HepG2 (cell line): ENCODE data around the gene LENG1. TPM values are rescaled to one million over a fixed set of nuclear protein-coding genes. Genes with fewer than 3 reads are reported as not detected.

Source experiments
- CENPX ChIP-seq: sonication (generic); formaldehyde crosslinking; IDR thresholded peaks from 2 replicates; pipeline ENCODE4 v1.9.0; 2021; ENCODE audit warnings: mild to moderate bottlenecking, missing genetic modification reagents, moderate library complexity
- ERF ChIP-seq: IDR thresholded peaks from 2 replicates; pipeline ENCODE4 v1.6.1; 2018; ENCODE audit warnings: missing biosample characterization, missing genetic modification reagents
- FOXK2 ChIP-seq: fragments of 450-650 bp; IDR thresholded peaks from 2 replicates; pipeline ENCODE4 v1.6.1; 2016
- GTF3A ChIP-seq: sonication (generic); formaldehyde crosslinking; conservative IDR thresholded peaks from 2 replicates; pipeline ENCODE4 v1.4.0; 2020; ENCODE audit warnings: mild to moderate bottlenecking, missing genetic modification reagents
- HNRNPK ChIP-seq: fragments of 200-400 bp; formaldehyde crosslinking; IDR thresholded peaks from 2 replicates; pipeline ENCODE4 v1.6.1; 2018; ENCODE audit warnings: low read length, low read depth, moderate library complexity, mild to moderate bottlenecking; ENCODE audit not compliant: poor library complexity, severe bottlenecking
- NFATC3 ChIP-seq: sonication (generic); formaldehyde crosslinking; IDR thresholded peaks from 2 replicates; pipeline ENCODE4 v1.5.1; 2020; ENCODE audit warnings: mild to moderate bottlenecking, missing genetic modification reagents
- PITX1 ChIP-seq: sonication (generic); formaldehyde crosslinking; IDR thresholded peaks from 2 replicates; pipeline ENCODE4 v1.5.1; 2020; ENCODE audit warnings: mild to moderate bottlenecking, missing genetic modification reagents
- SALL1 ChIP-seq: sonication (generic); formaldehyde crosslinking; IDR thresholded peaks from 2 replicates; pipeline ENCODE4 v1.8.0; 2022; ENCODE audit warnings: mild to moderate bottlenecking, missing genetic modification reagents
- SPEN ChIP-seq: sonication (generic); formaldehyde crosslinking; IDR thresholded peaks from 2 replicates; pipeline ENCODE4 v1.5.1; 2020; ENCODE audit warnings: low read depth, mild to moderate bottlenecking, missing genetic modification reagents
- SRSF4 ChIP-seq: fragments of 200-400 bp; formaldehyde crosslinking; IDR thresholded peaks from one replicate; pipeline ENCODE4 v1.6.1; 2018; ENCODE audit warnings: mild to moderate bottlenecking, low read depth, low read length, moderate library complexity; ENCODE audit not compliant: poor library complexity, severe bottlenecking
- ZNF121 ChIP-seq: sonication (generic); formaldehyde crosslinking; IDR thresholded peaks from 2 replicates; pipeline ENCODE4 v1.5.0; 2020; ENCODE audit warnings: mild to moderate bottlenecking, missing genetic modification reagents
- ZNF570 ChIP-seq: sonication (generic); formaldehyde crosslinking; IDR thresholded peaks from 2 replicates; pipeline ENCODE4 v1.4.0; 2020; ENCODE audit warnings: mild to moderate bottlenecking, missing genetic modification reagents, borderline replicate concordance
- ZNF678 ChIP-seq: sonication (generic); formaldehyde crosslinking; IDR thresholded peaks from 2 replicates; pipeline ENCODE4 v1.4.0; 2020; ENCODE audit warnings: mild to moderate bottlenecking, missing genetic modification reagents
- polyA plus RNA-seq, 8 experiments: library from polyadenylated mRNA; depleted of rRNA in 3 of 8; stranded (reverse) in 7 of 8; unstranded in 1 of 8; fragments of >200 nt; fragmentation: Illumina TruSeq in 4 of 8; extraction: Trizol in 4 of 8; gene quantifications; 2 replicates each; pipeline versions ENCODE4 v1.2.1 to v1.2.3, GENCODE V29; 2011 to 2016; ENCODE audit warnings: low read depth in 4 of 8, missing spikeins in 1 of 8, mixed read lengths in 1 of 8; ENCODE audit not compliant: insufficient read depth in 1 of 8
- total RNA-seq, 5 experiments: library from RNA; depleted of rRNA; stranded (reverse); fragments of >200 nt; fragmentation: Illumina TruSeq; extraction: Trizol; gene quantifications; 2 replicates each; pipeline ENCODE4 v1.2.3, GENCODE V29; 2016; ENCODE audit warnings: low read depth in 1 of 5
- TF ChIP-seq, protein P1 (sequence below): sonication (generic); formaldehyde crosslinking; IDR thresholded peaks from 2 replicates; pipeline ENCODE4 v1.5.0; 2020; ENCODE audit warnings: mild to moderate bottlenecking, missing genetic modification reagents, borderline replicate concordance
- TF ChIP-seq, protein P2 (sequence below): conservative IDR thresholded peaks from 2 replicates; pipeline ENCODE4 v1.6.1; 2018; ENCODE audit warnings: missing genetic modification reagents
- TF ChIP-seq, protein P3 (sequence below): sonication (generic); formaldehyde crosslinking; conservative IDR thresholded peaks from 2 replicates; pipeline ENCODE4 v1.8.0; 2022; ENCODE audit warnings: missing genetic modification reagents
- TF ChIP-seq, protein P4 (sequence below): sonication (generic); formaldehyde crosslinking; IDR thresholded peaks from 2 replicates; pipeline ENCODE4 v1.5.0; 2020; ENCODE audit warnings: mild to moderate bottlenecking, missing genetic modification reagents
- TF ChIP-seq, protein P5 (sequence below): sonication (generic); formaldehyde crosslinking; IDR thresholded peaks from 2 replicates; pipeline ENCODE4 v1.5.0; 2020; ENCODE audit warnings: missing genetic modification reagents
- TF ChIP-seq, protein P6 (sequence below): sonication (generic); formaldehyde crosslinking; IDR thresholded peaks from 2 replicates; pipeline ENCODE4 v1.4.0; 2020; ENCODE audit warnings: missing genetic modification reagents; ENCODE audit errors: not compliant biosample characterization

Gene LENG1
- total and polyA plus RNA-seq, 2 of the 13 experiments (the other 11 are each of a cell fraction or from before 2014, with no cell fraction given): 1.8 to 3.8 TPM

DNA sequence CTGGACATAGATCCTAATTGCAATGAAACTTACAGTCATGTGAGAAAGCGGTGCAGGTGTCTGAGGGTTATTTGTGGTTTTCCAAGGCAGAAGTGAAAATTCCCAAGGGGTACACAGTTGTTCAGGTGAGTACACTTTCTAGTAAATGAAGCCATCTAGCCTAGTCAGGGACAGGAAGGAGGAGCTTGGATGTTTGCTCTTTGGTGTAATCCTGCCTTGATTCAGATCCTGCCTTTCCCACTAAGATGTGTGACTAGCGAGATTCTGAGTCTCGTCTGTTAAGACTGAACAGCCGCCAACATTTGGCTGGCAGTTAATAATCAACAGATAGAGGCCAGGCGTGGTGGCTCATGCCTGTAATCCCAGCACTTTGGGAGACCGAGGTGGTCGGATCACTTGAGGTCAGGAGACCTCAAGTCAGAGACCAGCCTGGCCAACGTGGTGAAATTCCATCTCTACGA is 43.7 kb upstream of the LENG1 start (continued):
- TF ChIP-seq, protein P1, sequence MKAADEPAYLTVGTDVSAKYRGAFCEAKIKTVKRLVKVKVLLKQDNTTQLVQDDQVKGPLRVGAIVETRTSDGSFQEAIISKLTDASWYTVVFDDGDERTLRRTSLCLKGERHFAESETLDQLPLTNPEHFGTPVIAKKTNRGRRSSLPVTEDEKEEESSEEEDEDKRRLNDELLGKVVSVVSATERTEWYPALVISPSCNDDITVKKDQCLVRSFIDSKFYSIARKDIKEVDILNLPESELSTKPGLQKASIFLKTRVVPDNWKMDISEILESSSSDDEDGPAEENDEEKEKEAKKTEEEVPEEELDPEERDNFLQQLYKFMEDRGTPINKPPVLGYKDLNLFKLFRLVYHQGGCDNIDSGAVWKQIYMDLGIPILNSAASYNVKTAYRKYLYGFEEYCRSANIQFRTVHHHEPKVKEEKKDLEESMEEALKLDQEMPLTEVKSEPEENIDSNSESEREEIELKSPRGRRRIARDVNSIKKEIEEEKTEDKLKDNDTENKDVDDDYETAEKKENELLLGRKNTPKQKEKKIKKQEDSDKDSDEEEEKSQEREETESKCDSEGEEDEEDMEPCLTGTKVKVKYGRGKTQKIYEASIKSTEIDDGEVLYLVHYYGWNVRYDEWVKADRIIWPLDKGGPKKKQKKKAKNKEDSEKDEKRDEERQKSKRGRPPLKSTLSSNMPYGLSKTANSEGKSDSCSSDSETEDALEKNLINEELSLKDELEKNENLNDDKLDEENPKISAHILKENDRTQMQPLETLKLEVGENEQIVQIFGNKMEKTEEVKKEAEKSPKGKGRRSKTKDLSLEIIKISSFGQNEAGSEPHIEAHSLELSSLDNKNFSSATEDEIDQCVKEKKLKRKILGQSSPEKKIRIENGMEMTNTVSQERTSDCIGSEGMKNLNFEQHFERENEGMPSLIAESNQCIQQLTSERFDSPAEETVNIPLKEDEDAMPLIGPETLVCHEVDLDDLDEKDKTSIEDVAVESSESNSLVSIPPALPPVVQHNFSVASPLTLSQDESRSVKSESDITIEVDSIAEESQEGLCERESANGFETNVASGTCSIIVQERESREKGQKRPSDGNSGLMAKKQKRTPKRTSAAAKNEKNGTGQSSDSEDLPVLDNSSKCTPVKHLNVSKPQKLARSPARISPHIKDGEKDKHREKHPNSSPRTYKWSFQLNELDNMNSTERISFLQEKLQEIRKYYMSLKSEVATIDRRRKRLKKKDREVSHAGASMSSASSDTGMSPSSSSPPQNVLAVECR (CRISPR knock-in tag): peak; percentile 48; the same call in 1 of the 2 replicates
- no peak for TF ChIP-seq ZNF121 (CRISPR knock-in tag)
- peak; percentile 63 for TF ChIP-seq PITX1
- TF ChIP-seq, protein P2, sequence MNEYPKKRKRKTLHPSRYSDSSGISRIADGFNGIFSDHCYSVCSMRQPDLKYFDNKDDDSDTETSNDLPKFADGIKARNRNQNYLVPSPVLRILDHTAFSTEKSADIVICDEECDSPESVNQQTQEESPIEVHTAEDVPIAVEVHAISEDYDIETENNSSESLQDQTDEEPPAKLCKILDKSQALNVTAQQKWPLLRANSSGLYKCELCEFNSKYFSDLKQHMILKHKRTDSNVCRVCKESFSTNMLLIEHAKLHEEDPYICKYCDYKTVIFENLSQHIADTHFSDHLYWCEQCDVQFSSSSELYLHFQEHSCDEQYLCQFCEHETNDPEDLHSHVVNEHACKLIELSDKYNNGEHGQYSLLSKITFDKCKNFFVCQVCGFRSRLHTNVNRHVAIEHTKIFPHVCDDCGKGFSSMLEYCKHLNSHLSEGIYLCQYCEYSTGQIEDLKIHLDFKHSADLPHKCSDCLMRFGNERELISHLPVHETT (CRISPR knock-in tag): no peak
- TF ChIP-seq HNRNPK: no peak
- TF ChIP-seq, protein P3, sequence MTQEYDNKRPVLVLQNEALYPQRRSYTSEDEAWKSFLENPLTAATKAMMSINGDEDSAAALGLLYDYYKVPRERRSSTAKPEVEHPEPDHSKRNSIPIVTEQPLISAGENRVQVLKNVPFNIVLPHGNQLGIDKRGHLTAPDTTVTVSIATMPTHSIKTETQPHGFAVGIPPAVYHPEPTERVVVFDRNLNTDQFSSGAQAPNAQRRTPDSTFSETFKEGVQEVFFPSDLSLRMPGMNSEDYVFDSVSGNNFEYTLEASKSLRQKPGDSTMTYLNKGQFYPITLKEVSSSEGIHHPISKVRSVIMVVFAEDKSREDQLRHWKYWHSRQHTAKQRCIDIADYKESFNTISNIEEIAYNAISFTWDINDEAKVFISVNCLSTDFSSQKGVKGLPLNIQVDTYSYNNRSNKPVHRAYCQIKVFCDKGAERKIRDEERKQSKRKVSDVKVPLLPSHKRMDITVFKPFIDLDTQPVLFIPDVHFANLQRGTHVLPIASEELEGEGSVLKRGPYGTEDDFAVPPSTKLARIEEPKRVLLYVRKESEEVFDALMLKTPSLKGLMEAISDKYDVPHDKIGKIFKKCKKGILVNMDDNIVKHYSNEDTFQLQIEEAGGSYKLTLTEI (CRISPR knock-in tag): no peak
- no peak for TF ChIP-seq SPEN (CRISPR knock-in tag)
- TF ChIP-seq, protein P4, sequence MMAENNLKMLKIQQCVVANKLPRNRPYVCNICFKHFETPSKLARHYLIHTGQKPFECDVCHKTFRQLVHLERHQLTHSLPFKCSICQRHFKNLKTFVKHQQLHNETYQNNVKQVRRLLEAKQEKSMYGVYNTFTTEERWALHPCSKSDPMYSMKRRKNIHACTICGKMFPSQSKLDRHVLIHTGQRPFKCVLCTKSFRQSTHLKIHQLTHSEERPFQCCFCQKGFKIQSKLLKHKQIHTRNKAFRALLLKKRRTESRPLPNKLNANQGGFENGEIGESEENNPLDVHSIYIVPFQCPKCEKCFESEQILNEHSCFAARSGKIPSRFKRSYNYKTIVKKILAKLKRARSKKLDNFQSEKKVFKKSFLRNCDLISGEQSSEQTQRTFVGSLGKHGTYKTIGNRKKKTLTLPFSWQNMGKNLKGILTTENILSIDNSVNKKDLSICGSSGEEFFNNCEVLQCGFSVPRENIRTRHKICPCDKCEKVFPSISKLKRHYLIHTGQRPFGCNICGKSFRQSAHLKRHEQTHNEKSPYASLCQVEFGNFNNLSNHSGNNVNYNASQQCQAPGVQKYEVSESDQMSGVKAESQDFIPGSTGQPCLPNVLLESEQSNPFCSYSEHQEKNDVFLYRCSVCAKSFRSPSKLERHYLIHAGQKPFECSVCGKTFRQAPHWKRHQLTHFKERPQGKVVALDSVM (CRISPR knock-in tag): peak; percentile 37; the same call in 1 of the 2 replicates
- TF ChIP-seq, protein P5, sequence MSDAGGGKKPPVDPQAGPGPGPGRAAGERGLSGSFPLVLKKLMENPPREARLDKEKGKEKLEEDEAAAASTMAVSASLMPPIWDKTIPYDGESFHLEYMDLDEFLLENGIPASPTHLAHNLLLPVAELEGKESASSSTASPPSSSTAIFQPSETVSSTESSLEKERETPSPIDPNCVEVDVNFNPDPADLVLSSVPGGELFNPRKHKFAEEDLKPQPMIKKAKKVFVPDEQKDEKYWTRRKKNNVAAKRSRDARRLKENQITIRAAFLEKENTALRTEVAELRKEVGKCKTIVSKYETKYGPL (CRISPR knock-in tag): no peak
- TF ChIP-seq SRSF4: no peak
- no peak for TF ChIP-seq ZNF678 (CRISPR knock-in tag)
- no peak for TF ChIP-seq ZNF570 (CRISPR knock-in tag)
- TF ChIP-seq FOXK2: no peak
- TF ChIP-seq NFATC3 (CRISPR knock-in tag): no peak
- TF ChIP-seq CENPX (CRISPR knock-in tag): no peak
- peak; percentile 26; the same call in 1 of the 2 replicates for TF ChIP-seq SALL1
- TF ChIP-seq, protein P6, sequence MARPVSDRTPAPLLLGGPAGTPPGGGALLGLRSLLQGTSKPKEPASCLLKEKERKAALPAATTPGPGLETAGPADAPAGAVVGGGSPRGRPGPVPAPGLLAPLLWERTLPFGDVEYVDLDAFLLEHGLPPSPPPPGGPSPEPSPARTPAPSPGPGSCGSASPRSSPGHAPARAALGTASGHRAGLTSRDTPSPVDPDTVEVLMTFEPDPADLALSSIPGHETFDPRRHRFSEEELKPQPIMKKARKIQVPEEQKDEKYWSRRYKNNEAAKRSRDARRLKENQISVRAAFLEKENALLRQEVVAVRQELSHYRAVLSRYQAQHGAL (CRISPR knock-in tag): no peak
- TF ChIP-seq ERF (CRISPR knock-in tag): peak; percentile 43; the same call in 1 of the 2 replicates
- TF ChIP-seq GTF3A (CRISPR knock-in tag): no peak
